ENCODE measurements around the gene LRRC8A. TPM values are rescaled to one million over a fixed set of nuclear protein-coding genes. Genes with fewer than 3 reads are reported as not detected.

The LRRC8A gene
- total and polyA plus RNA-seq, 12 donors = 13.2 to 45.1 (median 19.6) TPM

DNA sequence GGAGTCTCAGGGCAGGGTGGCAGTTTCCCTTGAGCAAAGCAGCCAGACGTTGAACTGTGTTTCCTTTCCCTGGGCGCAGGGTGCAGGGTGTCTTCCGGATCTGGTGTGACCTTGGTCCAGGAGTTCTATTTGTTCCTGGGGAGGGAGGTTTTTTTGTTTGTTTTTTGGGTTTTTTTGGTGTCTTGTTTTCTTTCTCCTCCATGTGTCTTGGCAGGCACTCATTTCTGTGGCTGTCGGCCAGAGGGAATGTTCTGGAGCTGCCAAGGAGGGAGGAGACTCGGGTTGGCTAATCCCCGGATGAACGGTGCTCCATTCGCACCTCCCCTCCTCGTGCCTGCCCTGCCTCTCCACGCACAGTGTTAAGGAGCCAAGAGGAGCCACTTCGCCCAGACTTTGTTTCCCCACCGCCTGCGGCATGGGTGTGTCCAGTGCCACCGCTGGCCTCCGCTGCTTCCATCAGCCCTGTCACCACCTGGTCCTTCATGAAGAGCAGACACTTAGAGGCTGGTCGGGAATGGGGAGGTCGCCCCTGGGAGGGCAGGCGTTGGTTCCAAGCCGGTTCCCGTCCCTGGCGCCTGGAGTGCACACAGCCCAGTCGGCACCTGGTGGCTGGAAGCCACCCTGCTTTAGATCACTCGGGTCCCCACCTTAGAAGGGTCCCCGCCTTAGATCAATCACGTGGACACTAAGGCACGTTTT, 35.4 kb downstream of the LRRC8A start:
- Histone ChIP-seq H3K27me3 (no peaks in the 10 kb centered on the region), H3K9me3 (no peaks in the 10 kb centered on the region), H3K36me3 (peaks cover 0 to 46% (median 9%) of the 10 kb centered on the region in 9 donors), H3K27ac (peak overlapping the region; percentile 76 to 92 (median 84)), H3K4me1 (peaks cover 46 to 97% (median 87%) of the 10 kb centered on the region in 9 donors), H3K4me3 (no peak overlapping the region)
- DNase-seq = peak; percentile 84 to 85
- ATAC-seq = peak; percentile 40 to 64 (median 50)
- WGBS, 2 donors = 48 to 51% methylated on average over 26 of the region's 26 CpGs
- intact Hi-C loops (cut with DNase I) = loop anchor here in 3 of 10 donors (2.0 to 5.0 kb wide), 2 partner anchors 34 to 35 kb away; partner anchors contain the start of genes LRRC8A (in 3 of the 3) and KYAT1 (in 2 of the 3)
- TF ChIP-seq CTCF (IDR thresholded peaks at IDR 0.05) = no peak

- ATAC-seq (no peak), DNase-seq (no peak)
- intact Hi-C loops (cut with DNase I) = loop anchor here in 2 of 10 donors (5.0 kb wide), 1 partner anchor 37 kb away; the partner anchor contains the start of genes KYAT1 (in 2 of the 2) and LRRC8A (in 2 of the 2)
- H3K27ac ChIP-seq = peak overlapping the region in 8 of 10 donors; percentile 28 to 94 (median 87)
- no peaks in the 10 kb centered on the region for H3K27me3 ChIP-seq
- H3K36me3 ChIP-seq = peaks cover 0 to 46% (median 9%) of the 10 kb centered on the region in 9 donors
- H3K9me3 ChIP-seq = no peaks in the 10 kb centered on the region
- no peak overlapping the region for H3K4me3 ChIP-seq
- 59 to 65% methylated on average over 2 of the region's 2 CpGs for WGBS, 2 donors
- no peak for TF ChIP-seq CTCF (IDR thresholded peaks at IDR 0.05)
- peaks cover 30 to 90% (median 75%) of the 10 kb centered on the region in 9 donors for H3K4me1 ChIP-seq
Observed at GRCh38 chr9:128918921-128919320, 37.0 kb downstream of the LRRC8A start.

- ATAC-seq = no peak
- intact Hi-C loops (cut with DNase I) = loop anchor here in 4 of 10 donors (1.0 to 5.0 kb wide), 2 partner anchors 37 kb away; partner anchors contain the start of genes LRRC8A (in 4 of the 4) and KYAT1 (in 3 of the 4)
- no peak for DNase-seq
- no peak for TF ChIP-seq CTCF (IDR thresholded peaks at IDR 0.05)
- Histone ChIP-seq H3K9me3 (no peaks in the 10 kb centered on the region), H3K27me3 (no peaks in the 10 kb centered on the region), H3K4me3 (no peak overlapping the region), H3K27ac (peak overlapping the region; percentile 6 to 94 (median 84)), H3K36me3 (peaks cover 0 to 42% (median 9%) of the 10 kb centered on the region in 9 donors), H3K4me1 (peaks cover 29 to 84% (median 69%) of the 10 kb centered on the region in 9 donors)
- 80 to 81% methylated on average over 14 of the region's 14 CpGs for WGBS, 2 donors
Observed at GRCh38 chr9:128919402-128920089, 37.6 kb downstream of the LRRC8A start.

DNA sequence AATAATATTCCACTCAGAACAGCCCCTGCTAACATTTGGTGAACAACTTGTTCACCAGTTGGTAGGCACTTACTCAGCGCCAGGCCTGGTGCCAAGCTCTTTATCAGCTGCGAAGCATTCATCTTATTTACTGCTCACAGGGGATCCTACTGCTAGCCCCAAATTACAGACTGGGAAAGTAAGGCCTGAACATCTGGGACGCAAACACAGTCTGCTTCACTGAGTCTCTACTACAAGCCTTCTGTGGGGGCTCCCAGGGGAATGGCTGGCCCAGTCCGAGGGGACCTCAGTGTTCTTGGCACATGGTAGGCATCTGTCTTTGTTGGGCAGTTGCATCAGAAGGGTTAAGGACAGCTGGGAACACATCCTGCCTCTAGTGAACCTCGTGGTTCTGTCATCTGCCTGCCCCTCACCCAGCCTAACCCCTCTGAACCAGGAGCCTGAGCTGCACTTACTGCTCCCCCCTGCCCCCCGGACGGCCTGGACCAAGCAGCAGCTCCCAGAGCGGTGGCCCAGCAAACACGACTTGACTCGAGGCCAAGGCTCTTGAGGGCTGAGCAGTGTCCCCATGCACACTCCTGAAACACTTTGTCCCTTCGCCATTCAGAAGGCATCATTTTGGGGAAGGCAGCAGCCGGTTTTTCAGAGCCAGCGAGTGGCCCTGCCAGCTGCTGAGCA, 38.6 kb downstream of the LRRC8A start, which contains the start of gene PHYHD1:
TSS of gene PHYHD1 (plus strand) at position 602 of the 678 bp plus-strand sequence. CDS start 1,342 bp downstream, outside the sequence.
- Histone ChIP-seq H3K27ac (peak within 1 kb of the TSS; percentile 20 to 94 (median 87)), H3K36me3 (peaks cover 0 to 37% (median 9%) of the 10 kb centered on the region in 9 donors), H3K27me3 (no peaks in the 10 kb centered on the region), H3K9me3 (no peaks in the 10 kb centered on the region), H3K4me1 (peaks cover 27 to 74% (median 62%) of the 10 kb centered on the region in 9 donors), H3K4me3 (peak within 1 kb of the TSS; percentile 16 to 74 (median 62))
- WGBS, 2 donors = 26 to 36% methylated on average over 13 of the region's 13 CpGs
- no peak for TF ChIP-seq CTCF (IDR thresholded peaks at IDR 0.05)
- intact Hi-C loops (cut with DNase I) = loop anchor here in 2 of 10 donors (1.0 to 5.0 kb wide), 2 partner anchors 38 kb away; partner anchors contain the start of genes LRRC8A (in 2 of the 2) and KYAT1 (in 1 of the 2)
- ATAC-seq = peak in 7 of 8 donors; percentile 12 to 82 (median 52)
- DNase-seq = peak; percentile 50 to 78
